Breast epithelium (tissue), 4 donors: Measurements from ENCODE around the gene TCP11L2. TPM values are rescaled to one million over a fixed set of nuclear protein-coding genes. Genes with fewer than 3 reads are reported as not detected.

Experiments
- DNase-seq, 2 donors: peaks; one replicate each; pipeline ENCODE4 v3.0.0-alpha.2; 2019; ENCODE audit warnings: low spot score in 2 of 2
- H3K27ac ChIP-seq, 2 donors: fragments of 200-600 bp; sonication (generic) in 1 of 2; one replicate each; pipeline ENCODE4 v1.5.1; 2016 to 2019; ENCODE audit warnings: mild to moderate bottlenecking in 1 of 2
- H3K27me3 ChIP-seq, 2 donors: fragments of 200-600 bp; sonication (generic) in 1 of 2; one replicate each; pipeline versions ENCODE4 v1.5.1 to v1.6.0; 2017 to 2019; ENCODE audit warnings: control low read depth in 1 of 2, mild to moderate bottlenecking in 1 of 2
- H3K36me3 ChIP-seq: fragments of 200-600 bp; one replicate; pipeline ENCODE4 v1.5.1; 2019
- H3K4me1 ChIP-seq, 2 donors: fragments of 200-600 bp; sonication (generic); one replicate each; pipeline ENCODE4 v1.5.1; 2016 to 2019; ENCODE audit warnings: control low read depth in 1 of 2
- H3K4me3 ChIP-seq, 3 donors: fragments of 200-600 bp; sonication (generic); 1 replicate in 2 of 3; 2 replicates in 1 of 3; pipeline ENCODE4 v1.5.1; 2016 to 2019; ENCODE audit warnings: mild to moderate bottlenecking in 3 of 3, moderate library complexity in 2 of 3
- H3K9me3 ChIP-seq, 2 donors: fragments of 200-600 bp; sonication (generic) in 1 of 2; one replicate each; pipeline ENCODE4 v1.5.1; 2016 to 2019; ENCODE audit warnings: control low read depth in 1 of 2
- CTCF ChIP-seq, 3 donors: fragments of 450-650 bp; IDR thresholded peaks; one replicate each; pipeline ENCODE4 v1.5.1; 2016 to 2017; ENCODE audit warnings: antibody characterized with exemption in 3 of 3, mild to moderate bottlenecking in 3 of 3, moderate library complexity in 3 of 3
- POLR2A ChIP-seq: fragments of 450-650 bp; IDR thresholded peaks from one replicate; pipeline ENCODE4 v1.6.1; 2016; ENCODE audit warnings: antibody characterized with exemption, mild to moderate bottlenecking, moderate library complexity
- POLR2AphosphoS5 ChIP-seq, 3 donors: sonication (generic); formaldehyde crosslinking; IDR thresholded peaks; one replicate each; pipeline ENCODE4 v1.6.1; 2017; ENCODE audit warnings: antibody characterized with exemption in 3 of 3
- intact Hi-C: fragments of 100-400 bp; cut with DNase I; formaldehyde crosslinking; loops from one replicate; pipeline ENCODE4 v1.15.1; 2023; ENCODE audit warnings: low total_unique reads
- total RNA-seq, 3 donors: library from RNA; depleted of rRNA; stranded (reverse); fragments of >200 nt; gene quantifications; one replicate each; pipeline ENCODE4 v1.1.0, GENCODE V29; 2016

Gene TCP11L2
- total RNA-seq, 3 donors from 2014 or later = 31.2 to 53.7 (median 35.4) TPM

GRCh38 chr12:106296179-106296877 is 6.2 kb upstream of the TCP11L2 start:
- Histone ChIP-seq H3K27me3 (no peaks in the 10 kb centered on the region), H3K36me3 (no peaks in the 10 kb centered on the region), H3K4me1 (no peaks in the 10 kb centered on the region), H3K27ac (no peak overlapping the region), H3K4me3 (no peak overlapping the region), H3K9me3 (no peaks in the 10 kb centered on the region)
- no peak for DNase-seq
- intact Hi-C loops = no loop called here
- TF ChIP-seq CTCF (IDR thresholded peaks at IDR 0.05) (no peak), POLR2A (no peak), POLR2AphosphoS5 (IDR thresholded peaks at IDR 0.05) (no peak)

GRCh38 chr12:106297075-106297474 is 5.5 kb upstream of the TCP11L2 start:
- H3K36me3 ChIP-seq = no peaks in the 10 kb centered on the region
- H3K9me3 ChIP-seq = no peaks in the 10 kb centered on the region
- no peak for TF ChIP-seq CTCF (IDR thresholded peaks at IDR 0.05)
- no peak for TF ChIP-seq POLR2AphosphoS5 (IDR thresholded peaks at IDR 0.05)
- no peak for TF ChIP-seq POLR2A
- intact Hi-C loops = no loop called here
- no peaks in the 10 kb centered on the region for H3K27me3 ChIP-seq
- no peak for DNase-seq
- no peaks in the 10 kb centered on the region for H3K4me1 ChIP-seq
- H3K27ac ChIP-seq = no peak overlapping the region
- H3K4me3 ChIP-seq = no peak overlapping the region

- DNase-seq = no peak
- Histone ChIP-seq H3K4me1 (no peaks in the 10 kb centered on the region), H3K9me3 (no peaks in the 10 kb centered on the region), H3K4me3 (no peak overlapping the region), H3K27me3 (no peaks in the 10 kb centered on the region), H3K36me3 (no peaks in the 10 kb centered on the region), H3K27ac (no peak overlapping the region)
- intact Hi-C loops = no loop called here
- no peak for TF ChIP-seq POLR2AphosphoS5 (IDR thresholded peaks at IDR 0.05)
- no peak for TF ChIP-seq POLR2A
- TF ChIP-seq CTCF (IDR thresholded peaks at IDR 0.05) = no peak
Measured at GRCh38 chr12:106297681-106298080, 4.9 kb upstream of the TCP11L2 start.

GRCh38 chr12:106299202-106299774 is 3.2 kb upstream of the TCP11L2 start:
- no peak for DNase-seq
- TF ChIP-seq POLR2AphosphoS5 (IDR thresholded peaks at IDR 0.05) (no peak), POLR2A (no peak), CTCF (IDR thresholded peaks at IDR 0.05) (no peak)
- no peaks in the 10 kb centered on the region for H3K9me3 ChIP-seq
- intact Hi-C loops = no loop called here
- no peaks in the 10 kb centered on the region for H3K36me3 ChIP-seq
- H3K27me3 ChIP-seq = no peaks in the 10 kb centered on the region
- no peak overlapping the region for H3K4me3 ChIP-seq
- H3K4me1 ChIP-seq = peaks cover under 1 to 5% of the 10 kb centered on the region in 2 donors
- no peak overlapping the region for H3K27ac ChIP-seq

- no peak for TF ChIP-seq POLR2A
- intact Hi-C loops = no loop called here
- Histone ChIP-seq H3K4me1 (peaks cover 6 to 10% of the 10 kb centered on the region in 2 donors), H3K9me3 (no peaks in the 10 kb centered on the region), H3K27ac (peak overlapping the region; percentile 98 to 99), H3K36me3 (no peaks in the 10 kb centered on the region), H3K4me3 (no peak overlapping the region), H3K27me3 (no peaks in the 10 kb centered on the region)
- DNase-seq = no peak
Measured at GRCh38 chr12:106300761-106301160, 1.8 kb upstream of the TCP11L2 start.
